HG03342 (cell line): ENCODE data around the gene SLC35F4.

Experiments
- ATAC-seq: cut with Tn5 transposase; IDR thresholded peaks from one replicate; pipeline ENCODE4 v1.9.1; 2021; ENCODE audit warnings: mild to moderate bottlenecking, moderate library complexity; ENCODE audit not compliant: unreplicated experiment

Gene SLC35F4

DNA sequence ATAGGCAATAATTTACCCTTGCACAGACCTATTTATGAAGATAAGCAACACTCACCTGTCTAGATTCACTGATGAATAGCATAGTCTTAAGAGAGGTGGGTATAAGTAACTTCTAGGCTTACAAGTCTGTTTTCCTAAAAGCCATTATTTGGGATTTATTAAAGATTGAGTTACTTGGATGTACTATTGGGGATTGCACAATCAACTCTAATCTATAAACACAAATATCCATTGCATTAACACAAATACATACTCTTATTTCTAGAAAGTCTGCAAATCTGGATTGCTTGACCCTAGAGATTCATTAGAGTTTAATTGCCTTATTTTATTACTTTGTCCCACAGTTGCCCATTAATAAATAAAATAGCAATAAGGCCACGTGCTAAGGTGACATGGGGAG, 224.1 kb downstream of the SLC35F4 start:
- no peak for ATAC-seq

DNA sequence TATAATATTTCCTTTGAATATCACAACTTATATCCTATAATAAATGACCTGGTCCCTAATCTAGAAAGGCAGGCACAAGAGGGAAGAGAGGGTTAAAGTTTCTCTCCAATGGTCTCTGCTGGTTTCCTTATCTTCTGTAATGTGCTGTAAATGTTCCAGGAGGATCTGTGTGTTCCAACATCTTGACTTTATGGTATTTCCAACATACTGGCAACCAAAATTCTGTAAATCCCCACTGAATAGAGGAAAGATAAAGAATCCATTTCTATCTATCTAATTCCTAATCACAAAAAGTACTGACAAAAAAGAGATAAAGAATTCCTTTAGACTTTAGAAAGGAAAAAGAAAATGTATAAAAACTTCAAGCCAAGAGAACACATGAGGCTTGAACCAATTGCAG, 225.9 kb downstream of the SLC35F4 start:
- ATAC-seq: no peak

- no peak for ATAC-seq
These were observed 228.0 kb downstream of the SLC35F4 start for GRCh38 chr14:57637901-57638300.

DNA sequence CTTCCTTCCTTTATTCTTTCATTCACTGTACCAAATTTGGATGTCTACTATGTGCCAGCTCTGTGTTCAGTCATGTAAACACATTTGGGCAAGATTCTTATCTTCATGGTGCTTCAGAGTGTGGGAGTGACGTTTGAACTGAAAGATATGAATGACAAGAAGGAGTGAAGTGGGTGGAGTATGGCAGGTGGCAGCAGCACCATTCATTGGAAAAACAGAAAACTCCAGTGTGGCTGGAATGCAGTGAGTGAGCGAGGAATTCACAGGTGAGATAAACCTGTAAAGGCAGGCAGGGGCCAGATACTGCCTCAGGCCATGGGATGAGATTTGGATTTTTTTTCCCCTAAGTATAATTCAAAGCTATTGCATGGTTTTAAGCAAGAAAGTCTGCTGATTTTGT, 231.6 kb downstream of the SLC35F4 start:
- no peak for ATAC-seq

DNA sequence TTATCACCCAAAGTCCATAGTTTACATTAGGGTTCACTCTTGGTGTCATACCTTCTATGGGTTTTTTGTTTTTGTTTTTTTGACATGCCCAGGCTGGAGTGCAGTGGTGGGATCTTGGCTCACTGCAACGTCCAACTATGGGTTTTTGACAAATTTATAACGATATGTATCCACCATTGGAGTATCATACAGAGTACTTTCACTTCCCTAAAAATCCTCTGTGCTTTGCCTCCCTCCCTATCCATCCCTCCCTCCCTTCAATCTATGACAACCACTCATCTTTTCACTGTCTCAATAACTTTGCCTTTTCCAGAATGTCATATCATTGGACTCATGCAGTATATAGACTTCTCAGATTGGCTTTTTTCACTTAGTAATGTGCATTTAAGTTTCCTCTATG, 233.2 kb downstream of the SLC35F4 start:
- ATAC-seq: no peak

DNA sequence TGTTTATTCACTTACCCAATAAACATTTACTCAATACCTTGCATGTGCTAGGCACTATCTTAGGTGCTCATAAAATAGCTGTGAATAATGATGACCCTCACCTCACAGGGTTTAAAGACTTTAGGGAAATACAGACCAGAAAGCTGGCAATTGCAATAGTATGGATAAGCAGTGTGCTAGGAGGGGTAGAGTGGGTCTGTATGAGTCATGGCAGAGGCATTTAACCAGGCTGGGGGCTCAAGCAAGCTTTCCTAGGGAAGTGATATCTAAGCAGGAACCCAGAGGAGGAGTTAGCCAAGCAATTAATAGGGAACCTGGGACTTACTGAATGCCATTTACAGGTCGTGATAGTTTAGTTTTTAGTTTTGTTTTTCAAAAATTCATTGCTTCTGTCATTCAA, 248.4 kb downstream of the SLC35F4 start:
- ATAC-seq: no peak

- no peak for ATAC-seq
These were observed 252.9 kb downstream of the SLC35F4 start for GRCh38 chr14:57612946-57613345.

GRCh38 chr14:57611555-57612075, 254.3 kb downstream of the SLC35F4 start:
- no peak for ATAC-seq

- no peak for ATAC-seq
These were observed 255.3 kb downstream of the SLC35F4 start for GRCh38 chr14:57610631-57611030.

- ATAC-seq: no peak
These were observed 256.5 kb downstream of the SLC35F4 start for GRCh38 chr14:57609192-57610075.

DNA sequence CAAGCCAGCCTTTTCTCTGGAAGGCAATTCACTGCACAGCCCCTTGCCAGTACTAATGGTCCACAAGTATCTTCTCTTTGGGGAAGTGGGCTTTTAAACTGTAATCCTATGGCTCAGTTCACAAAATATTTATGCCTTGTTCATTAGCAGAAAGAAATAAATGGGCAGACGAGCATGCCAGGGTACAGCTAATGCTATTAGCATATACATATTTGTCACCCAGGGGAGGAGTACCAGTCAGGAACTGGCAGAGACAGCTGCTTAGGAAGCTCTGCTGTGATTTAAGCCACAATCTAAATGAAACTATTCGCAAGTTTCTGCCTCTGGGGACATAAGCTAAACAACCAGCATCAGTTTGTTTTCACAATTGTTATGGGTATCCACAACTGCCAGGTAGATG, 258.8 kb downstream of the SLC35F4 start:
- ATAC-seq: no peak

- ATAC-seq: no peak
These were observed 282.5 kb downstream of the SLC35F4 start for GRCh38 chr14:57583396-57583795.

GRCh38 chr14:57582746-57583145, 283.1 kb downstream of the SLC35F4 start:
- no peak for ATAC-seq

DNA sequence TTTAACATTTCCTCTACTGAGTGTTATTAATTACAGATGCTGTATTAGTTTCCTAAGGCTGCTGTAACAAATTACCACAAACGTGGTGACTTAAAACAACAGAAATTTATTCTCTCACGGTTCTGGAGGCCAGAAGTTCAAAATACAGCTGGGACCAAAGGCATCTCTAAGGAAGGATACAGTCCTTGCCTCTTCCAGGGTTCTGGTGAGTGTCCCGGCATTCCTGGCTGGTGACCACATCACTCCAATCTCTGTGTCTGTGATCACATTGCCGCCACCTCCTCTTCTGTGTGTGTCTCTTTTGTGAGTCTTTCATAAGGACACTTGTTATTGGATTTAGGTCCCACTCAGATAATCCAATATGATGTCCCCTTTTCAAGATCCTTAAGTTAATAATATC, 287.1 kb downstream of the SLC35F4 start:
- ATAC-seq: no peak

DNA sequence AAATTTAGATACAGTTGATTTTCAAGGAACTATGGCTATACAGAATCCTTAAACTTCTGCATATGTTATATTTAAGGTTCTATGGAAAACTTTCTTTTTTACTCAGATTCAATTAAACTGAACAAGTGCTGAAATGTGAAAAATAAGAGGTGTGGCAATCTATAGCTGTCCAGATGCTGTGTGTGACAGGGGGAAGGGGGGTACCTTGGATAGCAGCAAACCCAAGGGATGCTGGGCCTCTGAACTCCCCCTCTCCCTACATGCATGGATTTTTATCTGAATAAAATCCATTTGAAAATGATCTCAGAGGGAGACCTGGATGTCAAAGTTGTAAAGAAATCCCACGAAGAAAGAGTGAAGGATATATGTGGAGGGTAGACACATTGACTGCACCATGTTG, 289.4 kb downstream of the SLC35F4 start:
- no peak for ATAC-seq

- ATAC-seq: no peak
These were observed 290.4 kb downstream of the SLC35F4 start for GRCh38 chr14:57575482-57575881.

GRCh38 chr14:57574617-57575288, 291.1 kb downstream of the SLC35F4 start:
- ATAC-seq: no peak

DNA sequence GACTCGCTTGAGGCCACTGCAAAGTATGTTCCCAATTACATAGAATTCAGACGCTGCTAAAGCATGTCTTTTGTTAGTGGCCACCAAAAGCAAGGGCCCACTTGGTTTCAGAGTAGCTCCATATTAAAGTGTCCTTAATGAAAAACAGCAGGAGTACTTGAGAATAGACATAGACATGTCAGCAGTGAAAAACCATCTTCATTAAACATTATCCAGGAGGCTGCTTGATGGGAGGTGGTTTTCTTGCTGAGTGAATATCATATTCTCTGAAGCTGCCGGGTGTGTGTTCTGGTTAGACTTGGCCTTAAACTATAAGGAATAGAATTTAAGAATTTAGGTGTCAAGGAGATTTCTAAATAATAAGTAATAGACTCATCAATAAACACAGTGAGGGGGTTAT, 292.7 kb downstream of the SLC35F4 start:
- ATAC-seq: no peak

DNA sequence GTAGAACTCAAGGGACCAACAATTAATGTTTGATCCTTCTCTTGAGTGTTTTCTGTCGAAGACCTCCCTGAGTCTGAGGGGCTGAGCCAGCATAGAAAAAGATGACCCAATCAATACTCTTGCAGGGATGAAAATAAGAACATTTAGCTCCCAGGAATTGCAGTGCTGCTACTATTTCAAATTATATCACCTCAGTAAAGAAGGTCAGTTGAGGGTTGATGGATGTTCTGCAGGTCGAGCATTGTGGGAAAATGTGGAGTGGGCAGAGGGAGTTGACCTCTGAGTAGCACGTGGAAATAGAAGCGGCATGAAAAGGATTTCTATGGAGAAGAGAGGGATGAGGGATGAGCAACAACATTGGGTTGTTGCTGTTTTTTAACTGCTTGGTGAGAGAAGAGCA, 297.3 kb downstream of the SLC35F4 start:
- no peak for ATAC-seq

- no peak for ATAC-seq
These were observed 298.7 kb downstream of the SLC35F4 start for GRCh38 chr14:57567220-57567619.

- peak; percentile 89 for ATAC-seq
These were observed 305.2 kb downstream of the SLC35F4 start for GRCh38 chr14:57560681-57561080.

GRCh38 chr14:57559576-57559975, 306.3 kb downstream of the SLC35F4 start:
- no peak for ATAC-seq
